Fibroblast of skin of left quadriceps (primary cell): ENCODE measurements around the gene SCN3A.

Experiments used
- DNase-seq, 2 experiments: peaks; one replicate each; pipeline ENCODE4 v3.0.0-alpha.2; 2013; ENCODE audit warnings: low read depth in 2 of 2

The SCN3A gene

GRCh38 chr2:165191096-165191728 is 12.6 kb downstream of the SCN3A start:
- DNase-seq, result no peak

- DNase-seq, result no peak
These were observed 18.2 kb downstream of the SCN3A start for GRCh38 chr2:165185633-165186032.

DNA sequence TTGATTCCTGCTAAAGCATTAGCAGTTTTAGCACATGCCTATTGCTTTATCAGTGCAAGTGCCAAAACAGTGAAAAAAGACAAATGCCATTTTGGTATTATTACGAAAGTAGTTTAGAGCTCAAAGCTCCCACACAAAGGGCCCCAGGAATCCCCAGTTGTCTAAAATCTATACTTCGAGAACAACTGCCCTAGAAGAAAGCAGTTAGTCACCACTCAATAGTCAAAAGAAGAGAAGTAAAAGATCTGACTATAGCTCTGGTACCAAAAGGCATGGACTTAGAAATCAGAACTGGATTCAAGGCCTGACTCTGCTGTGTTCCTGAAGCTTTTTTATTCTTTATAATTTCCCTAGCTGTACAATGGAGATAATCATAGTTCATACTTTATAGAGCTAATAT is 21.8 kb downstream of the SCN3A start:
- DNase-seq, result no peak

- DNase-seq, result no peak
These were observed 27.1 kb downstream of the SCN3A start for GRCh38 chr2:165176780-165177179.

- DNase-seq, result no peak
These were observed 30.6 kb downstream of the SCN3A start for GRCh38 chr2:165173215-165173614.

DNA sequence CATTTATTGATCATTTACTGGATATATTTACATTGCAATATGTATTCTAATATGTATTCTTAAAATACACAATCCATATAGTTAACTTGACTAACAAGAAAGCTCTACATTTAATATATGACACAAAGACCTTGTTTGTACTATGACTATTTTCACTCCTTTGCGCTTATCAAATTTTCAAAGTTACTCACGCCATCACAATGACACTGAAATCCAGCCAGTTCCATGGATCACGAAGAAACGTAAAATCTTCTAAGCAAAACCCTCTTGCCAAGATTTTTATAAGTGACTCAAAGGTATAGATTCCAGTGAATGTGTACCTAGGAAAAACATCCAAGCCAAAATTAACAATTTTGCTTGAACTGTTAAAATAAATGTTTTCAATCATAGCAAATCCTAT is 39.6 kb downstream of the SCN3A start:
- DNase-seq, result no peak

DNA sequence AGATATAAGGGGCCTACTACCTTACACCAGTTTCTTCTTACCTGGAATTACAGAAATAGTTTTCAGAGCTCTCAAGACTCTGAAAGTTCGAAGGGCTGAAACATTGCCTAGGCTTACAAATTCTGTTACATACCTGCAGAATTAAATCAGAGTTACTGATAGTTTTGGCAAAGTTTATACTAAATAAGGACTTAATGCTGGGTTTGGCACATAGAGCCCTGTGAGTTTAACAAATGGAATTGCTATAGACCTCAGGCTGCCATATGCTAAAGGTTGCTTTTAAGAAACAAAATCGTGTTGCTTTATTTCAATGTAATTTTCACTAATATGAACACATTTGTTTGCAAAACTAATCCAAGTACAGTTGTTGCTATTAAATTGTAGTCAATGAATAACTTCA is 40.1 kb downstream of the SCN3A start:
- no peak for DNase-seq

DNA sequence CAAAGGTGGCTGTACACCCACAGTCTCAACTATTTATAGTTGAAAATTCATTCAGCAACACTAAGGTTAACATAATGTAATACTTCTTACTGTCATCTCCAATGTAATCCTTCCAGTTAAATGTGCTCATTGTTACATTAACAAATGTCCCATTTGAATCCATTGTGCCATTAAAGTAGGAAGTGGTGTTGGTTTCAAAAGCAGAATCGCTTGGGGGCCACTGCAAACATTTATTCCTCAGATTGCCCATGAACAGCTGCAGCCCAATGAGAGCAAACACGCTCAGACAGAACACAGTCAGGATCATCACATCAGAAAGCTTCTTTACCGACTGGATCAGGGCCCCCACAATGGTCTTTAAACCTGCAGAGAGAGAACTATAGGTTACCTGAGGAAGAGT is 41.4 kb downstream of the SCN3A start:
- no peak for DNase-seq

DNA sequence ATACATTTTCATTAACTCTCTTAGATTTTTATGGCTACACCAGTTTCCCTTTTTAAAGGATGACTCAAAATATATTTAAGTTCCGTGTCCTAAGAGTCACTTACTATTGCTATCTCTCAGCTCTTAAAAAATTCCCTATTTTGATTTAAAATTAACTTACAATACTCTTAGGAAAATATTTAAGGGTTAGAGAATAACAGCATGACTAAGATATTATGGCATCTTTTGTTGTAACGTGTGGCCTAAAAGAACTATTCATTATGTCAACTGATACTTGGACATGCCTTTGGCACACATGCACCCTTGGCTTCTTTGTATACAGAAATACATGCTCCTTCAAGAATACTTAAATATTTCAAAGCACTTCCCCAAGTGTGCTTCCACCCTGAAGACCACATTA is 42.3 kb downstream of the SCN3A start:
- peak; percentile 21 to 23 for DNase-seq

DNA sequence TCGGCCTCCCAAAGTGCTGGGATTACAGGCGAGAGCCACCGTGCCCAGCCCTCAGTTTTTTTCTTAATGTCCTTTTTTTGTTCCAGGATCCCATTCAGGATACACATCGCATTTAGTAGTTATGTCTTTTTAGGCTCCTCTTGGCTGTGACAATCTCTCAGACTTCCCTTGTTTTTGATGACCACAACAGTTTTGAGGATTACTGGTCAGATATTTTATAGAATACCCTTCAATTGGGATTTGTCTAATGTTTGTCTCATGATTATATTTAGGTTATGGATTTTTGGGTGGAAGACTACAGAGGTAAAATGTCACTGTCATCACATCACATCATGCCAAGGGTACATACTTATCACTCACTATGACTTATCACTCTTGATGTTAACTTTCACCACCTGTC is 46.7 kb downstream of the SCN3A start:
- no peak for DNase-seq

GRCh38 chr2:165155152-165155551 is 48.7 kb downstream of the SCN3A start:
- DNase-seq, result no peak

DNA sequence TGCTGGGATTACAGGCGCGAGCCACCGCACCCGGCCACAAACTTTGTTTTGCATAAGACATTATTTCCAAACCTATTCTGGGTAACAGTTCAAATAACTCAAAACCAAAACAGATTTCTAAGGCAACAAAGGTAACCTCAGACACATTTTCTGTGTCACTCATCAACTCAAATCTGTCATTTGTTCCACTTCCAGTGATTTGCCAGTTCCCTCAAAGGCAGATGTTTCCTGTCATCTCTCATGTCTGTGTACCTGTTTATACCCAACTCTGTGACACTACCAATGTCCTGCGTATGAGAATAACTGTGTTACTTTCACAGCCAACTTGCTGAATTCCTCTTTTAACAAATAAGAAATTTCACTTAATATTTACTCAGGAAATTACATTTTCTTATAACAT is 54.4 kb downstream of the SCN3A start:
- no peak for DNase-seq

- no peak for DNase-seq
These were observed 56.4 kb downstream of the SCN3A start for GRCh38 chr2:165147186-165148045.

GRCh38 chr2:165144315-165144714 is 59.5 kb downstream of the SCN3A start:
- no peak for DNase-seq

DNA sequence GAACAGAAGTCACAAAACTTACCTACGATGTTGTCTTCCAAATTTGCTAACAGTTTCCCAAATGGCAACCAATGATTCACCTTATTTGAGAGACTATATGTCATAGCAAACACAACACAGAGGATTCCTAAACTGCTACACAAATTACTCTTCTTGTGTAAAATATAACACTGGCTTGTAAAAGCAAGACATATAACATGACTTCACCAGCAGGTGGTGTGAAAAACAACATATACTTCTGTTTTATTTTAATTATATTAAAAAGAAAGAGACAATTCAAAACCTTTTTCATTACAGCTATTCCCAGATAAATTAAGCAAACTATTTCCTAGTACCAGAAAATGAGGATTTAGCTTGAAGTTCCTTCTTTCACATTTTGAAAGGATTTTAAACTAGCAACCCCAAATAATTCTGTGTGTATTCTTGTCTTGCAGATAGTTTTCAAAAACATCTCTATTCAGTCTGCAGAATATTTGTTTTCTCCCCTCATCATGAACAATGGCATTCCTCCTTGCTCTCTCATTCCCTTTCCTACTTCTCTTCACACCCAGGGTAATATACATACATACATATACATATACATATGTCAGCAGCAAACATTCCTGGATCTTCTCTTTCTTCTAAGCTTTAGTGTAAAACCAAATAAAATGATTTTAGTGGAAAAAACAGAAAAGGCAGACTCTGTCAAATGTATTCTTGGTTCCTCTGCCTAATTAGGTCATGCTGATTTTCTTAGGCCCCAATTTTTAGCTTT is 62.1 kb downstream of the SCN3A start:
- DNase-seq, result no peak

DNA sequence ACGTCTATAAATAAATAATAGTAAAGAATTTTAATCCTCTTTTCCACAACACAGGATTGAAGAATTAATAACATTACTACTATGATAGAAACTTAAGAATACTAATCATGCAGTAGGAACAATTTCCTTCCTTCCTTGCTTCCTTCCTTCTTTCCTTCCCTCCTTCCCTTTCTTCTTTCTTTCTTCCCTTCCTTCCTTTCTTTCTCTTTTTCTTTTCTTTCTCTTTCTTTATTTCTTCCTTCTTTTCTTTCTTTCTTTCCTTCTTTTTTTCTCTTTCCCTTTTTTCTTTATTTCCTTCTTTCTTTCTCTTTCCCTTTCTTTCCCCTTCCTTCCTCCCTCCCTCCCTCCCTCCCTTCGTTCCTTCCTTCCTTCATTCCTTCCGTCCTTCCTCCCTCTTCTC is 77.6 kb downstream of the SCN3A start:
- no peak for DNase-seq

GRCh38 chr2:165122521-165122920 is 81.3 kb downstream of the SCN3A start:
- no peak for DNase-seq

GRCh38 chr2:165120740-165121467 is 82.9 kb downstream of the SCN3A start:
- DNase-seq, result no peak

GRCh38 chr2:165115258-165115657 is 88.6 kb downstream of the SCN3A start:
- DNase-seq, result no peak

GRCh38 chr2:165114346-165114939 is 89.4 kb downstream of the SCN3A start:
- DNase-seq, result peak; percentile 26 to 39

DNA sequence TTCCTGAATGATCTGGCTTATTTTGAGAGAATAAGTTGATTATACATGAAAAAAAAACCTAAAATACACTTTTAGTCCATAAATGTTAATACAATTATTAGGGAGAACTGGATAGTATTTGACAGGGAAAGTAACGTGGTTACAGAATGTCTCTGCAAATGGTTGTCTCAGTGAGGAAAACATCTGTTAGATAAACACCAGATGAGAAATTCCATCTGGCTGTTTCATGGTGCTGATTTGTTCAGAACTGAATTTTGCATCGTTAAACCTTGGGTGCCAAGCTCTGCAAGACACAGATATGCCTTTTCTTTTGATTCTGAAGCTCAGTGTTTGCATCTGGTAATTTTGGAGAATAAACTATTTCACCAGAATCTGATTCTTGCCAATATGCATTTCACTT is 90.4 kb downstream of the SCN3A start:
- peak; percentile 23 to 30 for DNase-seq

DNA sequence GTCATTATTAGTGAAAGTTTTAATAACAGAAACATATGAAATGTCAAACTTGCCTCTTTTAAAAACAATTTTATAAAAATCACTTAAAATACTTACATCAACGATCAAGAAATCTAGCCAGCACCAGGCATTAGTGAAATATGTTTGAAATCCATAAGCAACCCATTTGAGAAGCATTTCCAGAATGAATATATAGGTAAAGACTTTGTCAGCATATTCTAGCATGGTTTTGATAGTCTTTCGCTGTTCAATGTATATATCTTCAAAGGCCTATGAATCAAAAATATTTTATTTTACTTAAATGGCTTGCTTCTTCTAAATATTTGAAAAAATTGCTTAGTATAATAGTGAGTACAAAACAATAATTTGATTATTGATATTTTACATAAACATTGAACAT is 91.1 kb downstream of the SCN3A start:
- DNase-seq, result no peak
